ENCODE data around the gene C3.
"Not testable (repeated sequence)": the region's sequence is repeated elsewhere in the genome, so short reads cannot be mapped to it uniquely, and the experiment has no call there.

C3 gene

GRCh38 chr19:6748543-6748942 lies 28.1 kb upstream of the C3 start:
- DNase-seq (ENCODE audit: extremely low spot score, insufficient read length, low read depth); FAIRE-seq: not testable (repeated sequence)

- no peak for DNase-seq (ENCODE audit: extremely low spot score, insufficient read length, low read depth)
- FAIRE-seq: no peak
Measured at GRCh38 chr19:6745965-6746364, 25.5 kb upstream of the C3 start.

DNA sequence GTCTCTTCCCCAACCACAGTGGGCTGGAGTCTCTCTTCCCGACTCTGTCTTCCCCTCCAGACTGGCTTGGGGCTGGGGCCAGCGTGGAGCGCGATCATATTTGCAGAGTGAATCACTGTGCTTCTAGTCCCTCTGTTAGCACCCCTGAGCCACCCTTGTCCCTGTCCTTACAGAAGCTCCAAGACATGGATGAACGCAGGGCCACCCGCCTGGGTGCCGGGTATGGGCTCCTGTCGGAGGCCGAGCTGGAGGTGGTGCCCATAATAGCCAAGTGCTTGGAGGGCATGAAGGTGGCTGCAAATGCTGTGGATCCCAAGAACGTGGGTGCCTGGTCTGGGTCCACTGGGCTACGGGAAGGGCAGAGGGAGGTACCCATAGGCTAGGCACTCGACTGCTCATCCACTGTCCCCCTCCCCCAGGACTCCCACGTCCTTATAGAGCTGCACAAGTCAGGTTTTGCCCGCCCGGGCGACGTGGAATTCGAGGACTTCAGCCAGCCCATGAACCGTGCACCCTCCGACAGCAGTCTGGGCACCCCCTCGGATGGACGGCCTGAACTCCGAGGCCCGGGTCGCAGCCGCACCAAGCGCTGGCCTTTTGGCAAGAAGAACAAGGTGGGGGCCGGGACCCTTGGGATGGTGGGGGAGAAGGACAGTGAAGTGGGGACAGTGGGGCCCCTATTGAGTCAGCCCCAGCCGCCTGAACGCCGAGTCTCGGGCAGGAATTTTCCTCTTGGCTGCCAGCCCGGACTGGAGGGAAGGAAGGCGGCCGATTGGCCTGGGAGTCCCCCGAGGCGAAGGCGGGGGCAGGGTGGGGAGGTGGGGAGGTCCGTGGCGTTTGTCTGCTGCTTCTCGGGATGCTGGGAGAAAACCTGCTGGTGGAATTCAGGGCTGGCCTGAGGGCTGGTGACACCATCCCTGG lies 24.2 kb upstream of the C3 start:
- FAIRE-seq (no peak), DNase-seq (ENCODE audit: extremely low spot score, insufficient read length, low read depth) (no peak)

DNA sequence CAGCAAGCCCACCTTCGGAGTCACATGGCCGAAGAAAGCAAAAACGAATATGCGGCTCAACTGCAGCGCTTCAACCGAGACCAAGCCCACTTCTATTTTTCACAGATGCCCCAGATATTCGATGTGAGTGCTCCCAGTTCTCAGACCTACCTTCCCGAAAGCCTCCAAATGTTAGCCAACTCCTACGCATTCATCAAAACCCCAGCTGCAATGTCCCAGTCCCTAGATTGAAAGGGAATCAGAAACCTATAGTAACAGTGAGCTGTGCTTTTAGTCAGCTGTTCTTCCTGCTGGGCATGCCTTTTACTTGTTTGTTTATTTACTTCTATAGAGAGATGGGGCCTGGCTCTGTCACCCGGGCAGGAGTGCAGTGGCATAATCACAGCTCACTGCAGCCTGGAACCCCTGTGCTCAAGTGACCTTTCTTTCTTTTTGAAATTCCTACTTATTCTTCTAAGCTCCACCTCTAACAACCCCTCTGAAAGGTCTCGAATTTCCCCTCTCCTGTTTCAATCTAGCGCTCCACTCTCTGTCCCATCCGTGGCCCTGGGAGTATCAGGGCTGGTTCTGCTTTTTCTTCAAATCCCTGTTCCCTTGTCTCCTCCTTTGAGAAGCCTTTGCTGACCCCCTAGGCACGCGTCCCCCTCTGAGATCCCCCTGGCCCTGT lies 23.4 kb upstream of the C3 start:
- DNase-seq (ENCODE audit: extremely low spot score, insufficient read length, low read depth) (no peak), FAIRE-seq (no peak)

- FAIRE-seq (no peak), DNase-seq (ENCODE audit: extremely low spot score, insufficient read length, low read depth) (no peak)
Measured at GRCh38 chr19:6743066-6743465, 22.6 kb upstream of the C3 start.

- no peak for DNase-seq (ENCODE audit: extremely low spot score, insufficient read length, low read depth)
- no peak for FAIRE-seq
Measured at GRCh38 chr19:6740589-6741343, 20.3 kb upstream of the C3 start.

DNA sequence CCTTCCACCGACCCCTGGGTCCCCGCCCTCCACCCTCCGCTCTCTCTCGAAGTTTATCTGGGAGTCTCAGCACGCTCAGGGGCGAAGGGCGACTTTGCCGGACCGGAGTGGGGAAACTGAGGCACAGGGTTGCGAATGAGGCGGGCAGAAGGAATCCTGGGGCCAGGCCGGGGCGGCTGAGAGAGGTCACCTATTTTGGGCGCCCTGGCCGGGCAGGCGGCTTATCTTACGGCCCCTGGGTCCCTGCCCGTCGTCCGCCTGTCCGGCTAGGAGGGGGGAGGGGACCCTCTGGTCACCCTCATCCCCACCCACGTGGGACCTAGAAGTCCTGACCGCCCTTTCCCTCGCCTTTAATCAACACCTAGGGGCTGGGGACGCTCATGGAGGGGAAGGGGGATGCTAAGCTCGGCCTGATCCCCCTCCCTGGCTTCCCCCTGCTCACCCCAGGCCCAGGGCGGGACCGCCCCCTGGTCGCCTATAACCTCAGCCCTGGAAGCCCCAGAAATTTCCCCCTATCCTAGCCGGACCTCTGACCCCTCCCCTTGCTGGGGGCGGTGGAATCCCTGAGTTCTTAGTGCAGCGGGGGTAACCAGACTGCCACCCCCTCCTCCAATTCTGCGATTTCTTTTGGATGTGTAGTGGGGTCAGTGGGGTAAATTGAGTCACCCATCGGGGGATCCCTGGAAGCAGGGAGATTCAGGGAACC lies 19.6 kb upstream of the C3 start:
- DNase-seq (ENCODE audit: extremely low spot score, insufficient read length, low read depth) (no peak), FAIRE-seq (no peak)

GRCh38 chr19:6739390-6739882 lies 19.0 kb upstream of the C3 start, which contains the start of gene TRIP10:
TRIP10 (plus strand) TSS chr19:6739680; CDS start chr19:6739762, 82 bp downstream.
- peak; percentile 83 for DNase-seq (ENCODE audit: extremely low spot score, insufficient read length, low read depth)

DNA sequence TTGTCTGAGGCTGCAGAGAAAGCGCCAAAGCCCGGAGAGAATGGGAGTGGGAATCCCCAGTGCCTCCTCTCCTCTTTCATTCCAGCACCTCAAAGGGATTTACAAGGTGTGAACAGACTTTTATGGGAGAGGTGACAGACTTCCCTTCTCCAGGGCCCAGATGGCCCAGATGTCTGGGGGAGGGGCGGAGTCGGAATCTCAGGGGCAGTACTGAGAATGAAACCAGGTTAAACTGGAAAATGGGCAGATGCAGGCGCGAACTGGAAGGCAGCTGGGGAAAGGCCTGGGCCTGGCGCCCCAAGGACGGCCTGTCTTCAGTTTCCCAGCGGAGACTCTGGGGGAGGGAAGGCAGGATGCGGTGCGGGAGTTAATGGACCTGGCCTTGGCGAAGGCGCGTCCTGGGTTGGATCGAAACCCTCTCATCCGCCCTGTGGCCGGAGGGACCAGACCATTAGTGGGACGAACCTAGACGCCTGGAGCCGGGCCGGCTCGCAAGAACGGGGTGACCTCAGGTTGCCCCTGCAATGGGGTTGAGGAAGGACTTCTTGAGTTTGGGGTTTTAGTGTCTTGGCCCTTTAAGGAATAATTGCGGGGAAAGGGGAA lies 18.4 kb upstream of the C3 start:
- FAIRE-seq (no peak), DNase-seq (ENCODE audit: extremely low spot score, insufficient read length, low read depth) (no peak)

More at GRCh38 chr19:6739390-6739882, 19.0 kb upstream of the C3 start, which contains the start of gene TRIP10:
- peak; percentile 84 for FAIRE-seq

GRCh38 chr19:6737873-6738786 lies 17.7 kb upstream of the C3 start:
- FAIRE-seq (peak; percentile 95), DNase-seq (ENCODE audit: extremely low spot score, insufficient read length, low read depth) (no peak)

GRCh38 chr19:6737284-6737872 lies 16.9 kb upstream of the C3 start, which contains the start of gene GPR108:
GPR108 (minus strand) TSS chr19:6737580; CDS start chr19:6737576, 4 bp downstream.
- FAIRE-seq (peak; percentile 100), DNase-seq (ENCODE audit: extremely low spot score, insufficient read length, low read depth) (peak; percentile 91)

DNA sequence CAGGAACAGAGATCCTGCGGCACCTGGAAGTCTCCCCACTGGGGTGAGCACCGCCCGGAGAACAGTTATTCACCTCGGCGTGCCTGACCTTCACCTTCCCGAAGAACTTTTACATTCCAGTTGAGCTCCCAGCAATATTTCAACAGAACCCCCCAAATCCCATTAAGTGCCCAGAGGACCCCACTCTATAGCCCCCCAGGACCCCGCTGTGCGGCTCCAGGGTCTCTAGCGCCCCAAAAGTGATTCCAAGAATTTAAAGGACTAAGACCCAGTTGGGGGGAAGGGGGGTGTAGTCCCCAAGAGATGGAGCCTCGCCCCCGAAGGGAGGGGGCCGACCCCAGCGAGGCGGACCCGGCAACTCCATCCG lies 16.4 kb upstream of the C3 start:
- no peak for FAIRE-seq
- DNase-seq (ENCODE audit: extremely low spot score, insufficient read length, low read depth): no peak

- no peak for FAIRE-seq
- DNase-seq (ENCODE audit: extremely low spot score, insufficient read length, low read depth): no peak
Measured at GRCh38 chr19:6736169-6736916, 15.9 kb upstream of the C3 start.

DNA sequence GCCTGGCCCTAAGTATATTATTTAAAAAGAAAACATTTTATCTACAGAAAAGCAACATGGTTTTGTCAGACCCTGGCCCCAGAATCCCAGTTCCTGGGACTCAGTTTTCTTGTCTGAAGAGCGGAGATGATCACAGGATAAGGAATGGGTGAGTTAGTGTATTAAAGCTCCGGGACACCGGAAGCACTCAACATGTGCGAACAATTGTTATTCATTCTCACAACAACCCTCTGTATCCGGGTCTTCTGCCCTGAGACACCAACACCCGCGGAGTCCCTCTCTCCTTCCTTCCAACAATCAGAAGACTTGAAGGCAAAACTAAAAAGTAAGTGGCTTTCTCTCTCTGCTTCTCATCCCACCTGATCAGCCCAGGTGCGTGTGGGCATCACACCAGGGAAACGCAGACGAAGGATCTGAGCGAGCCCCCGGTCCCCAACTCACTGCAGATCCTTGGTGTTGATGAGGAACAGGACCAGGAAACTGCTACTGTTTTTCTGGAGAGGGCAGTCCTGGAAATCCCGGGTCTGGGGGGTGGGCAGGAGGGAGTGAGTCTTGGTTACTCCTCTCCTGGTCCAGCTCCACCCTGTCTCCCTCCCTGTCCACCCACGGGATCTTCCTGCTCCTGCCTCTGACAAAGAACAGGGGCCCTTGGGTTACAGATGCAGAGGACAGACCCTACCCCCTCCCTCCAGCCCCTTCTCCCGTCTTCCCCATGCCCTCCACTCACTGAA lies 14.9 kb upstream of the C3 start:
- no peak for FAIRE-seq

DNA sequence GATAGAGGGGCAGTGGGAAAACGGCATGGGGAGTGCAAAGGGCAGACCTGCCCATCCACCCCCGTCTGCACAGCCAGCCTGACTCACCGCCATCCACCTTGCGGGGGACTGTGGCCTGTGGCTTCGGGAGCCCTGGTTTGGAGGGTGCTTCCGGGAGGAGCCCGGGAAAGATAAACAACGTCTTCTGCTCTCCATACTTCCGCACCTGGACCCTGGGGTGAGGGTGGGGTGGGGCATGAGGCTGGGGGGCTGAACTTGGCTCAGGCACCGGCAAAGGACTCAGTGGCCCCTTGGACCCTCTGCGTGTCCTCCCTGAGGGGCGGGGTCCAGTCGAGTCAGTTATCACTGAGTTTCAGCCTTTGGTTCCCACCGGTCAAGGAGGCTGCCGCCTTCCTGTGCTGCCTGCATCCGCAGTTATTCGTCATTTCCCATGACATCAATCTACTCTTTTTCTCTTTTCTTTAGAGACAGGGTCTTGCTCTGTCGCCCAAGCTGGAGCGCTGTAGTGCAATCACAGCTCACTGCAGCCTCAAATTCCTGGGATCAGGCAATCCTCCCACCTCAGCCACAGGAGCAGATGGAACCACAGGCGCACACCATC lies 13.7 kb upstream of the C3 start:
- DNase-seq (ENCODE audit: extremely low spot score, insufficient read length, low read depth) (no peak), FAIRE-seq (no peak)

More for the DNA sequence above, 14.9 kb upstream of the C3 start:
- no peak for DNase-seq (ENCODE audit: extremely low spot score, insufficient read length, low read depth)
